Vagina (tissue), 2 donors: ENCODE results near the gene MAP2K2. TPM values are rescaled to one million over a fixed set of nuclear protein-coding genes. Genes with fewer than 3 reads are reported as not detected.

Experiments used
- DNase-seq, 2 donors: peaks; one replicate each; pipeline ENCODE4 v3.0.0-alpha.2; 2017; ENCODE audit errors: extremely low spot score in 2 of 2
- H3K27ac ChIP-seq: fragments of 200-600 bp; sonication (generic); one replicate; pipeline ENCODE4 v1.5.1; 2019
- H3K27me3 ChIP-seq: fragments of 200-600 bp; sonication (generic); one replicate; pipeline ENCODE4 v1.5.1; 2019
- H3K36me3 ChIP-seq, 2 donors: fragments of 200-600 bp; sonication (generic); one replicate each; pipeline ENCODE4 v1.5.1; 2017 to 2019
- H3K4me1 ChIP-seq: fragments of 200-600 bp; sonication (generic); one replicate; pipeline ENCODE4 v1.5.1; 2019
- H3K4me3 ChIP-seq, 2 donors: fragments of 200-600 bp; sonication (generic); 1 replicate in 1 of 2; 2 replicates in 1 of 2; pipeline ENCODE4 v1.5.1; 2016 to 2019
- H3K9me3 ChIP-seq: fragments of 200-600 bp; sonication (generic); one replicate; pipeline ENCODE4 v1.5.1; 2019
- POLR2A ChIP-seq, 2 donors: fragments of 450-650 bp; IDR thresholded peaks; one replicate each; pipeline ENCODE4 v1.6.1; 2017; ENCODE audit warnings: antibody characterized with exemption in 2 of 2, mild to moderate bottlenecking in 2 of 2, moderate library complexity in 2 of 2
- POLR2AphosphoS5 ChIP-seq, 2 donors: sonication (generic); formaldehyde crosslinking; IDR thresholded peaks; one replicate each; pipeline ENCODE4 v1.9.0; 2017; ENCODE audit warnings: antibody characterized with exemption in 2 of 2, mild to moderate bottlenecking in 2 of 2, low read depth in 1 of 2; ENCODE audit not compliant: insufficient read depth in 1 of 2
- intact Hi-C: fragments of 100-400 bp; cut with DNase I; formaldehyde crosslinking; loops from one replicate; pipeline ENCODE4 v1.15.1; 2023
- total RNA-seq: library from RNA; depleted of rRNA; stranded (reverse); fragments of >200 nt; gene quantifications from one replicate; pipeline ENCODE4 v1.2.3, GENCODE V29; 2016
- TF ChIP-seq, protein P1 (sequence below), 3 experiments: fragments of 450-650 bp in 2 of 3; fragments of 200-600 bp in 1 of 3; sonication (generic) in 1 of 3; IDR thresholded peaks; one replicate each; pipeline ENCODE4 v1.5.1; 2017 to 2019; ENCODE audit warnings: antibody characterized with exemption in 3 of 3, mild to moderate bottlenecking in 2 of 3, moderate library complexity in 2 of 3

The MAP2K2 gene
- total RNA-seq, 1 donor from 2014 or later: 104 TPM

DNA sequence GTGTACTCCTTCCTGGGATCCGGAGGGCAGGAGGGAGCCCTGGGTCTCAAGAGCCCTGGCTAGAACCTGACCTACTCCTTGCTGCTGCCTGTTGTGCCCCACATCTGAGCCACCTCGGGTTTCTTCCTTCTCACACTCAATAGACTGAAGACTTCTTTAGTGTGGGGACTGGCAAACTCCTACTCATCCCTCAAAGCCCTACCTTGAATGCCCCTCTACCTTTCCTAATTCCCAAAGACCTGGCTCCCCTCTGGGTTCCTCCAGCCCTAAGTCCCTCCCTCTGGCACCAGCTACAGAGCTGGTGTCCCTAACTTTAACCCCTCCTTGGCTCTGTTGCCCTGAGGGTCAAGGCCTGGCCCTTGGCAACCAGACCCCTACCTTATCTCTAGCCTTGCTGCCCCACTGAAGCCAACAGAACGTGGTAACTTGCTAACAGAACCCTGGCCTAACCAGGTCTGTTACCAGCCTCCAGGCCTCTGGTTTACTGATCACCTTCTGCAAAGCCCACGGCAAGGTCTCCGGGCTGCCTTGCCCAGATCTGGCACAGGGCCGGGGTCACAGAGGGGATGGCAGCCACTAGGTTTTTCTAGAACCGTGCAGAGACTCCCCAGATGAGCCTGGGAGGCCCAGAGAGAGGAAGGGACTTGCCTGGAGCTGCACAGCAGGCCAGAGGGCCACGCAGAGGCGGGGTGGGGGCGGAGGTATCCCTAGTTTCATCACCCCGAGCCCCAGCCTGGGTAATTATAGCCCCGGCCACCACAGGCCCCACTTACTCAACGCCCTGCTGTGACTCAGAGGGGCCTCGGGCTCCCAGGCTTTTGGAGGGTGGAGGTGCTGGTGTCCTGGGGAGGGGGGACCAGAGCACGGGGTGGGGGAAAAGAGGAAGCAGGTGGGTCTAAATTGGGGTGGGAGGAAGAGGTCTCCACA, 72.5 kb downstream of the MAP2K2 start:
- DNase-seq: no peak
- Histone ChIP-seq H3K27me3 (no peaks in the 10 kb centered on the region), H3K27ac (peak overlapping the region; percentile 71), H3K36me3 (peaks cover 0 to 40% of the 10 kb centered on the region in 2 donors), H3K9me3 (no peaks in the 10 kb centered on the region), H3K4me3 (peak overlapping the region; percentile 12 to 17), H3K4me1 (peaks cover 52% of the 10 kb centered on the region)
- intact Hi-C loops: loop anchor here (5.0 kb wide), 1 partner anchor 1644 kb away; no protein-coding TSS in a partner anchor
- TF ChIP-seq POLR2AphosphoS5 (IDR thresholded peaks at IDR 0.05; ENCODE audit: insufficient read depth in 1 of 2, low read depth in 1 of 2) (peak in 1 of 2 donors; percentile 17), POLR2A (IDR thresholded peaks at IDR 0.05) (no peak)
- TF ChIP-seq, protein P1, sequence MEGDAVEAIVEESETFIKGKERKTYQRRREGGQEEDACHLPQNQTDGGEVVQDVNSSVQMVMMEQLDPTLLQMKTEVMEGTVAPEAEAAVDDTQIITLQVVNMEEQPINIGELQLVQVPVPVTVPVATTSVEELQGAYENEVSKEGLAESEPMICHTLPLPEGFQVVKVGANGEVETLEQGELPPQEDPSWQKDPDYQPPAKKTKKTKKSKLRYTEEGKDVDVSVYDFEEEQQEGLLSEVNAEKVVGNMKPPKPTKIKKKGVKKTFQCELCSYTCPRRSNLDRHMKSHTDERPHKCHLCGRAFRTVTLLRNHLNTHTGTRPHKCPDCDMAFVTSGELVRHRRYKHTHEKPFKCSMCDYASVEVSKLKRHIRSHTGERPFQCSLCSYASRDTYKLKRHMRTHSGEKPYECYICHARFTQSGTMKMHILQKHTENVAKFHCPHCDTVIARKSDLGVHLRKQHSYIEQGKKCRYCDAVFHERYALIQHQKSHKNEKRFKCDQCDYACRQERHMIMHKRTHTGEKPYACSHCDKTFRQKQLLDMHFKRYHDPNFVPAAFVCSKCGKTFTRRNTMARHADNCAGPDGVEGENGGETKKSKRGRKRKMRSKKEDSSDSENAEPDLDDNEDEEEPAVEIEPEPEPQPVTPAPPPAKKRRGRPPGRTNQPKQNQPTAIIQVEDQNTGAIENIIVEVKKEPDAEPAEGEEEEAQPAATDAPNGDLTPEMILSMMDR (IDR thresholded peaks at IDR 0.05): no peak

DNA sequence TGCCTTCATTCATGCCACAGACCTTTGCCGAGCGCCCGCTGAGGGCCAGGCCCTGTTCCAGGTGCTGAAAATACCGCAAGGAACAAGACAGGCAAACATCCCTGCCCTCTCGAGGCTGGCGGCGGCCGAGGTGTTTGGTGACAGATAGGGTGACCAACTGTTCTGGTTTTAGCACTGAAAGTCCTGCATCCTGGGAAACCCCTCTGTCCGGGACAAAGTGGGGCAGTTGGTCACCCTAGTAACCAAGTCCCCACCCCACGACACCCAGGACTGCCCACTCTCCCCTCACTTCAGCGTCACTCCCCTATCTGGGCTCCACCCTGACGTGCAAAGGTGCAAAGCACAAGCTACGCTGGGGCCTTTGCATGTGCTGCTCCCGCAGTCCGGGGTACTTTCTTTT, 74.5 kb downstream of the MAP2K2 start:
- Histone ChIP-seq H3K27me3 (no peaks in the 10 kb centered on the region), H3K27ac (no peak overlapping the region), H3K9me3 (no peaks in the 10 kb centered on the region), H3K4me1 (peaks cover 58% of the 10 kb centered on the region), H3K36me3 (peaks cover 0 to 47% of the 10 kb centered on the region in 2 donors), H3K4me3 (no peak overlapping the region)
- intact Hi-C loops: no loop called here
- TF ChIP-seq, protein P1 (IDR thresholded peaks at IDR 0.05): no peak
- TF ChIP-seq POLR2AphosphoS5 (IDR thresholded peaks at IDR 0.05; ENCODE audit: insufficient read depth in 1 of 2, low read depth in 1 of 2) (no peak), POLR2A (IDR thresholded peaks at IDR 0.05) (no peak)
- DNase-seq: no peak

DNA sequence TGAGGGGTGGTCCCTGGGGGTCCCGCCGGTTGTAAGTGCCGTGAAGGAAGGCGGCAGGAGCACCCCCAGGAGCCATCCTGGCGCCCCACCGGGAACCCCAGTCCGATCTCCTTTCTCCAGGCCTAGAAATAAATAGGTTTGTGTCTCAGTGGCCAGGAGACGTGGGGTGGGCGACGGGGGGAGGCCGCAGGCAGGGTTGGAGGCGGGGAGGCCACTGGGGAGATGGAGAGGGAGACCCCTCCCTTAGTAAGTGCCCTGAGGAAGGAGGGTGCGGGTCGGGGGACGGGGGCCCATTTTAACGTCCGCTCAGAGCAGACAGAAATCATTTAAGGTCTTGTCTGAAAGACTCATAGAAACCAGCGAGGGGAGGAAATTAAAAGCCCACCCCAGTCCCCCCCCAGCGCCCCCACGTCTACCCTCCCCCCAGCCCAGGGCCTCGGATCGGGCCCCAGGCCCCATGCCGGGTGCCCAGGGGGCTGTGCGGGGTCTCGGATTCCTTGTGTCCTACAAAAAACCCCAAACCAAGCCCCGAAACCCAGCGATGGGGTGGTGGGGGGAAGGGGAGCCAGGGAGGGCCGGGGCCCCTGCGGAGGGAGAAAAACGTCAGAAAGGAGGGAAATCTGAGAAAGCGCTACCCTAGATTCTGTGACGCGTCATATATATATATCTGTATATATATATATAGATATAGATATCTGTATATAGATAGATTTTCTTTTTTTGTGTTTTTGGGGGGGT, 76.8 kb downstream of the MAP2K2 start:
- no peaks in the 10 kb centered on the region for H3K9me3 ChIP-seq
- no peak overlapping the region for H3K4me3 ChIP-seq
- intact Hi-C loops: no loop called here
- peaks cover 60% of the 10 kb centered on the region for H3K4me1 ChIP-seq
- H3K27me3 ChIP-seq: no peaks in the 10 kb centered on the region
- H3K27ac ChIP-seq: no peak overlapping the region
- peaks cover 0 to 36% of the 10 kb centered on the region in 2 donors for H3K36me3 ChIP-seq
- no peak for DNase-seq
- TF ChIP-seq, protein P1 (IDR thresholded peaks at IDR 0.05): no peak
- TF ChIP-seq POLR2A (IDR thresholded peaks at IDR 0.05) (no peak), POLR2AphosphoS5 (IDR thresholded peaks at IDR 0.05; ENCODE audit: insufficient read depth in 1 of 2, low read depth in 1 of 2) (no peak)

DNA sequence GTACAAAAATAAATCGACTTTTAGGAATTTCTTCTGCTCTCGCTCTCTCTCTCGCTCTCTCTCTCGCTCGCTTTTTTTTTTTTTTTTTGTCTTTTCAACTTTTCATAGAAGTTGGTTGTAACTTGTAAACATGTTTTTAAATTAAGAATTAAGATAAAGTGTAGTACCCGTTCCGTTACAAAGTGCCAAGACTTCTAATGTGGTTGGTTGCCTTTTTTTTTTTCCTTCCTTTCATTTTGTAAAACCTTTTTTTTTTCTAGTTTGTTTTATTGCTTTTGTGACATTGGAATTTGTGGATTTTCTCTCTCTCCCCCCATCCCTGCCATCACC, 77.6 kb downstream of the MAP2K2 start:
- intact Hi-C loops: no loop called here
- no peak for DNase-seq
- no peaks in the 10 kb centered on the region for H3K9me3 ChIP-seq
- peaks cover 0 to 36% of the 10 kb centered on the region in 2 donors for H3K36me3 ChIP-seq
- H3K27me3 ChIP-seq: no peaks in the 10 kb centered on the region
- TF ChIP-seq, protein P1 (IDR thresholded peaks at IDR 0.05): no peak
- TF ChIP-seq POLR2AphosphoS5 (IDR thresholded peaks at IDR 0.05; ENCODE audit: insufficient read depth in 1 of 2, low read depth in 1 of 2): no peak
- no peak overlapping the region for H3K4me3 ChIP-seq
- no peak overlapping the region for H3K27ac ChIP-seq
- H3K4me1 ChIP-seq: peaks cover 52% of the 10 kb centered on the region
